Lower leg skin (tissue), 4 donors: ENCODE data around the gene NUTM2B. TPM values are rescaled to one million over a fixed set of nuclear protein-coding genes. Genes with fewer than 3 reads are reported as not detected.
"Not testable (repeated sequence)": the region's sequence is repeated elsewhere in the genome, so short reads cannot be mapped to it uniquely, and the experiment has no call there.

ENCODE experiments used
- DNase-seq, 2 donors: peaks; one replicate each; pipeline ENCODE4 v3.0.0-alpha.2; 2019; ENCODE audit warnings: low spot score in 2 of 2
- H3K4me3 ChIP-seq: fragments of 200-600 bp; sonication (generic); 2 replicates; pipeline ENCODE4 v1.5.1; 2017; ENCODE audit warnings: mild to moderate bottlenecking, low read depth; ENCODE audit not compliant: poor library complexity, severe bottlenecking
- WGBS, 2 donors: methylation state at CpG; one replicate each; pipeline ENCODE4 v1.1.5; 2018; 5-methylcytosine and 5-hydroxymethylcytosine counted together
- intact Hi-C: fragments of 100-400 bp; cut with DNase I; formaldehyde crosslinking; loops from one replicate; pipeline ENCODE4 v1.15.0; 2023; ENCODE audit warnings: low total_unique reads
- total RNA-seq, 4 donors: library from RNA; depleted of rRNA; stranded (reverse); fragments of >200 nt; gene quantifications; one replicate each; pipeline ENCODE4 v1.1.0, GENCODE V29; 2016

NUTM2B gene
- 1 to 10 TPM in 3 of 4 donors, under 1 TPM in 1; 0.17 to 2.4 (median 1.3) TPM for total RNA-seq

- WGBS, 2 donors: no CpG with 5 or more reads among the region's 3 CpGs
- intact Hi-C loops, H3K4me3 ChIP-seq, DNase-seq: not testable (repeated sequence)
Observed at GRCh38 chr10:79702927-79703326, at the start of gene NUTM2B. Gene NUTM2B (plus strand): TSS chr10:79703227. CDS start chr10:79703610, 383 bp downstream.

- DNase-seq, H3K4me3 ChIP-seq, intact Hi-C loops: not testable (repeated sequence)
Observed at GRCh38 chr10:79663287-79663686, 39.7 kb upstream of the NUTM2B start.

DNA sequence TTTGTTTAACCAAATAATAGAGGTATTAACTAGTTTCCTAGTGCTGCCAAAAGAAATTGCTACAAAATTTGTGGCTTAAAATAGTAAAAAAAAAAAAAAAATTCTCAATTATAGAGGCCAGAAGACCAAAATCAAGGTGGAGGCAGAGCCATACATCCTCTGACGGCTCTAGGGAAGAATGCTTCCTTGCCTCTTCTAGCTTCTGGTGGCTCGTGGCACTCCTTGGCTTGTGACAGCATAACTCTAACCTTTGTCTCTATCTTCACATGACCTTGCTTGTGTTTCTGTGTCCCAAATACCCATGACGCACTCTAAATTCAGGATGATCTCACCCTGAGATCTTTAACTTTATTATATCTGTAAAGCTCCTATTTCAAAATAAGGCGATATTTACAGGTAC is 38.3 kb upstream of the NUTM2B start:
- H3K4me3 ChIP-seq, DNase-seq, intact Hi-C loops: not testable (repeated sequence)
- 36 to 84% methylated on average over 4 of the region's 4 CpGs for WGBS, 2 donors

- WGBS, 2 donors: 25 to 49% methylated on average over 1 of the region's 1 CpG
- intact Hi-C loops, H3K4me3 ChIP-seq, DNase-seq: not testable (repeated sequence)
Observed at GRCh38 chr10:79669248-79669788, 33.7 kb upstream of the NUTM2B start.

DNA sequence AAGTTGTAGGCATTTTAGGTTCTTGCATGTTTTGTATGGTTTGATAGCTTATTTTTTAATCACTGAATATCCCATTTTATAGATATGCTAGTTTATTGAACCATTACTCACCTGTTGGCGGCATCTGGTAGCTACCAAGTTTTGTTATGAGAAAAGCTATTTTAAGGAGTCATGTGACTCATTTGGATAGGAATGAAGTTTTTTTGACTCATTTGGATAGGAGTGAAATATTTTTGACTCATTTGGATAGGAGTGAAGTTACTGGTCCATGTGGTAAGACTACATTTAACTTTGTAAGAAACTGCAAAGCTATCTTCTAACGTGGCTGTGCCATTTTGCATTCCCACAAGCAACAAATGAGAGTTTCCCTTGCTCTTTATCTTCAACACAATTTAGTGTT is 28.1 kb upstream of the NUTM2B start:
- WGBS, 2 donors: 68 to 84% methylated on average over 2 of the region's 2 CpGs
- H3K4me3 ChIP-seq, DNase-seq, intact Hi-C loops: not testable (repeated sequence)

- intact Hi-C loops: not testable (repeated sequence)
- DNase-seq: peak in 1 of 2 donors; percentile 76
- WGBS, 2 donors: 91 to 95% methylated on average over 12 to 17 of the region's 20 CpGs
Observed at GRCh38 chr10:79683026-79683883, 19.8 kb upstream of the NUTM2B start.

GRCh38 chr10:79683884-79684720 is 18.9 kb upstream of the NUTM2B start:
- peak in 1 of 2 donors; percentile 78 for DNase-seq
- intact Hi-C loops, H3K4me3 ChIP-seq: not testable (repeated sequence)
- 88 to 97% methylated on average over 20 to 40 of the region's 41 CpGs for WGBS, 2 donors

More at GRCh38 chr10:79683026-79683883, 19.8 kb upstream of the NUTM2B start:
- not testable (repeated sequence) for H3K4me3 ChIP-seq

DNA sequence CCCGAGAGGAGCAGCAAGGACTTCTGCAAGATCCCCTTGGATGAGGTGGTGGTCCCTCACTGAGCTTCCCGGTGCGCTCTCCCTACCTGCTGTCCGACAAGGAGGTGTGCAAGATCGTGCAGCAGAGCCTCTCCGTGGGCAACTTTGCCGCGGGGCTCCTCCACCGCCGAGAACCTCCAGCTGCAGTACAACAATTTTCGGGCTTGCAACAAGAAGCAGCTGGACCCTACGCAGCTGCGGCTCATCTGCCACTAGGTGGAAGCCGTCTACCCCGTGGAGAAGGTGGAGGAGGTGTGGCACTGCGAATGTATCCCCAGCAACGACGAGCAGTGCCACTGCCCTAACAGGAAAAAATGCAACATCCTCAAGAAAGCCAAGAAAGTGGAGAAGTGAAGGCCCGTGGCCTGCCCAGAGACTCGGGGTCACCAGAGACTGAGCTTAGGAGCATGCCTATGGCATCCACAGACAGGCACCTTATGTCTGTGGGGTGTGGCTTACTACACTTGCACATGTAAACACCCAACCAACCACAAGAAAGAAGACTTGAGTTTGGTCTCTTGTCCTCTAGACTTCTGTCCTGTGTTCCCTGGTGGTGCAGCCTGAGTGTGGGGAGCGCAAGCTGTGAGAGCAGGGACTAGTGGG is 17.9 kb upstream of the NUTM2B start:
- H3K4me3 ChIP-seq, DNase-seq, intact Hi-C loops: not testable (repeated sequence)
- WGBS, 2 donors: 79 to 93% methylated on average over 6 to 21 of the region's 21 CpGs

- DNase-seq, intact Hi-C loops, H3K4me3 ChIP-seq: not testable (repeated sequence)
- WGBS, 2 donors: 95 to 98% methylated on average over 4 of the region's 4 CpGs
Observed at GRCh38 chr10:79686595-79686994, 16.4 kb upstream of the NUTM2B start.

DNA sequence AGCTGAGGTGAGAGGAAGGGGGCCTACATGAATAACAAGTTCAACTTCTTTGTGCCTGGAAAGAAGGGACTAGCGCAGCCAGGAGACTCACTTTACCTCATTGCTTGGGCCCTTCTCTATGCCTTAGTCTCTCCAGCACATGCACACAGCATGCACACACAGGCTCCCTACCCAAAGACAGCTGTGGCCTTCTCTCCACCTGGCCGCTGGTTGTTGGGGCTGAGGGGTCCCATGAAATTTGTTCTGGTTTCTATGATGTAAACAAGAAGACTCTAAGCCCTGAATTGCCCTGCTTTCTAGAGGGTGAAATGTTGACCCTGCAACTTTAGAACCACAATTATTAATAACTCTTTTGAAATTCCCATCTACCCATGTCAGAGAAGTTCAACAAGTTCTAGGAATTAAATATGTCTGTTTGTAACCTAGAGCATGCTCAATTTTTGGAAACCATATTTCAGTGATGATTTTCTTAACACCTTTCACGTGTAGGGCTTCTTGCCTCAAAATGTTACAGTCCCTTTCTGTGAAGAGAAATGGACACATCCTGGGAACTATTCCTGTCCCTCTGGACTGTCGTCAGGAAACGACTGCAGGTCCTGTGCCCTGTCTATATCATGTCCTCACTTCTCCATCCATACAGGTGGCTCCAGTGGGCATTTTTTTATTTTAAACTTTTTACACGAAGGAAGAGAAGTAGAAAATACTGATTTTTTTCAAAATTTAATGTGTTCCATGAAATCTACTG is 15.4 kb upstream of the NUTM2B start:
- not testable (repeated sequence) for DNase-seq

GRCh38 chr10:79688798-79689197 is 14.2 kb upstream of the NUTM2B start:
- WGBS, 2 donors: 80 to 91% methylated on average over 4 of the region's 4 CpGs
- DNase-seq, intact Hi-C loops, H3K4me3 ChIP-seq: not testable (repeated sequence)

More for the DNA sequence above, 15.4 kb upstream of the NUTM2B start:
- H3K4me3 ChIP-seq, intact Hi-C loops: not testable (repeated sequence)
- WGBS, 2 donors: 76 to 94% methylated on average over 5 to 6 of the region's 6 CpGs

- H3K4me3 ChIP-seq, intact Hi-C loops, DNase-seq: not testable (repeated sequence)
- WGBS, 2 donors: no CpG with 5 or more reads among the region's 6 CpGs
Observed at GRCh38 chr10:79696596-79696995, 6.4 kb upstream of the NUTM2B start.

DNA sequence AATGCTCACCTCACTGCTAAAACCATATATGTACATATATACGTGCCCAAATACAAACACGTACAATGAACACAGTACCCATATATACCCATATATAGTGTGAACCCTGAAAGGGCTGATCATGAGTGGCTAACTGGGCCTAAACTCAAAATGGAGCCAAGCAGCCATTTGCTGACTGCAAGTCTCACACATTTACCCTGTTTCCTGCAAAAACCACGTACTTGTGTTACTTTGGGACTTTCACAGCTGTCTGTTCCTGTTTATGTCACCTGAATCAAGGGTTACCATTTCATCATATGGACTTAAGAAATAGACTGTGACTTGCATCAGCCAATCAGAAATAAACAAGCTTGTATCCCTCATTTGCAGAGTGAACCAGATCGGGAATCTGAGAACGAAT is 5.9 kb upstream of the NUTM2B start:
- intact Hi-C loops, H3K4me3 ChIP-seq, DNase-seq: not testable (repeated sequence)
- WGBS, 2 donors: 90 to 93% methylated on average over 2 to 3 of the region's 5 CpGs
